ENCODE measurements around the gene METRNL.
"Not testable (repeated sequence)": the region's sequence is repeated elsewhere in the genome, so short reads cannot be mapped to it uniquely, and the experiment has no call there.

The METRNL gene

DNA sequence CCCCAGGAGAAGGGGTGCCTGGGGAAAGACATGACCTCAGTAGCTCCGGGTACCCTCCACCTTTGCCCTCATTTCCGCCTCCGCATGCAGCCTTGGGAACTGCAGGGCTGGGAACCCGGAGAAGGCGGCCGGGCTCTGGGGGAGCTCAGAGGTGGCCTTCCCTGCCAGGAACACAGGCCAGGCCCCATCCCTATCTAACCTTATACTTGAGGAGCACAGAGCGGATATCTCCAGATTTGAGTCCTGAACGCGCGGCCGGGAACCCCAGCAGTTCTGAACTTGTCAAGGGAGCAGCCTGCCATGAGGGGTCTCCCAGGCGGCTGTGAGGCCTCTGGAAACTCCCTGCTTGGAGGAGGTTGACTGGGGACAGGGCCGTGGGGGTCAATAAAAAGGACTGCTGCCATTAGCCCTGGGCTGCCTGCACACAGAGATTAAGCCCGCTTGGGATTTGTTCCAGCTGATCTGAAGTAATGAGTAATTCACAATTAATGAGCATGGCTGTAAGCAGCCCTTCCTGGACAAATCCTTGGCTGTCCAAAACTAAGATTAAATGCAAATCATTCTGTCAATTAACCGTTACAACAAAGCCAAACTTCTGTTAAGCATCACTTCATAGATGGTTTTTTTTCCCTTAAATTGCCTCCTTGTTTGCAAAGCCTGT, 26.3 kb upstream of the METRNL start:
- DNase-seq = no peak

DNA sequence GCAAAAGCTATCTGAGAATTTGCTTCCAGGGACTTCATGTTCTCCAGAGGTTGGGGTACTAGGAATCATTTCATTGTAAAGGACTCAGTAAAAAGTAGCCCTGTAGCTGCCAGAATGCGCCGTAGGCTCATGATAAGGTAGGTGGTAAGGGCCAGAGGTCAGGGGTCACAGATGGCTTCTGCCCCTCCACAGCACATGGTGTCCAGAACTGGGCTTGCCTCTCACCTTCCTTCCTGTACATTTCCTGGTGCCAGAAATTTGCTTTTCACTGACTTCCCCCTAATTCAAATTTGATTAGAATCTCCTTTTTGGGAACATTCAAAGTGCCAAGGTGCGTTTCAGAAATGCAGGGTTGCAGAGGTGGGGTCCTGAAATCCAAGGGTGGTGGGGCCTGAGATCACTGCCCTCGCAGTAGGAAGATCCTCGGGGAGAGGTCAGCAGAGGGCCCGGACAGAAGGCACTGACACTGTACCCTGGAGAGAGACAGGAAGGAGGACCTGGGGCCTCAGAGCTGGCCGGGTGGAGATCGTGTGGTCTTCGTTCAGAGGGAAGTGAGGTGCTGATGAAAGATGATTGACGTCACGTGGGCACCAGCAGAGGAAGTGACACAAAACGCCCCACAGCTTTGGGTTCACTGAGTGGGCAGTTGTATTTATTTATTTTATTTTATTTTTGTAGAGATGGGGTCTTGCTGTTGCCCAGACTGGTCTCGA, 25.5 kb upstream of the METRNL start:
- peak; percentile 56 for DNase-seq

DNA sequence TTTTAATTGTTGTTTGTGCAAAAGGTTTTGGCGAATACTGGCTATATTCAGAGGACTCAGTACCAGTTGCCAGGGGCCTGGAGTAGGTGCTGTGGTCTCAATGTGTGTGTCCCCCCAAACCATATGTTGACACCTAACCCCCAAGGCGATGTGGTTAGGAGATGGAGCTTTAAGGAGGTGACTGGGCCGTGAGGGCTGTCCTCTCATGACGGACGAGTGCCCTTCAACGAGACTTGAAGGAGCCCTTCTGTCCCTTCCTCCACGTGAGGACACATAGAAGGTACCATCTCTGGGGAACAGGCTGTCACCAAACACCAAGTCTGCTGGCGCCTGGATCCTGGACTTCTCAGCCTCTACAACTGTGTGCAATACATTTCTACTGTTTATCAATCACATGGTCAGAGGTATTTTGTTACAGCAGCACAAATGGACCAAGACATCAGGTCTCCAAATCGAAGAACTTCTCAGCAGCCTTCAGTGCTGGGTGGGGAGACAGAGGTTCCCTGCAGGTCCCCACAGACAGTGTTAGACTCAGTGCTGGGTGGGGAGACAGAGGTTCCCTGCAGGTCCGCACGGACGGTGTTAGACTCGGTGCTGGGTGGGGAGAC, 24.8 kb upstream of the METRNL start:
- DNase-seq = no peak

DNA sequence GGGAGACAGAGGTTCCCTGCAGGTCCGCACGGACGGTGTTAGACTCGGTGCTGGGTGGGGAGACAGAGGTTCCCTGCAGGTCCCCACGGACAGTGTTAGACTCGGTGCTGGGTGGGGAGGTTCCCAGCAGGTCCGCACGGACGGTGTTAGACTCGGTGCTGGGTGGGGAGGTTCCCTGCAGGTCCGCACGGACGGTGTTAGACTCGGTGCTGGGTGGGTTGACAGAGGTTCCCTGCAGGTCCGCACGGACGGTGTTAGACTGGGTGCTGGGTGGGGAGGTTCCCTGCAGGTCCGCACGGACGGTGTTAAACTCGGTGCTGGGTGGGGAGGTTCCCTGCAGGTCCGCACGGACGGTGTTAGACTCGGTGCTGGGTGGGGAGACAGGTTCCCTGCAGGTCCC, 24.2 kb upstream of the METRNL start:
- not testable (repeated sequence) for DNase-seq

DNA sequence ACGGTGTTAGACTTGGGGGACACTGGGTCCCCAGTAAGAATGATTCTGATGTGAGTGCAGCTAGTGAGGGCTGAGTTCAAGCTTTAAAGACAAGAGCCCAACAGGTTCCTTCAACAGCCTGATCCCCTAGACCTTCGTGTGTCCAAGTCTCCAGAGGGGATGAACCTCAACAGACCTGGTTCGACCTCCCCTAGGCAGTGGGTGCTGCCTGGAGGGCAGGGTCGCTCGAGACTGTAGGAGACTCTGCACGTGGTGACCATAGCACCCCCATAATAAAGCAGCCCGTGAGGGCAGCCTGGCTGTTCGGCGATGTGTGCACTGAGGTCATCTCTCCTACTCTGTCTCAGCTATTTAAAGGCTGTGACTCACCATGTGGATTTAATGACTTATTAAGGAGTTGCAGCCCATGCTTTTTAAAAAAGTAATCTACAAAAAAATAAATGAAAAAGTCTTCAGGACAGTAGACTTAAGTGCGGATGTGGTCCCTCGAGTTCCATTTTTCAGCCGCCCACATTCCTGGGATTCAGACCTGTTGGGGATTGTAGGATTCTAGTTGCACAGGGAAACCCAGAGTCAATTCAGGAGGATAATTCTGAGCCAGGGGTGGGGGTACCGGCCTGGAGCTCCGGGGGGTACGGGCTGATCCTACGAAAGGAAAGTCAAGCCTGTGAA, 23.4 kb upstream of the METRNL start:
- no peak for DNase-seq

DNA sequence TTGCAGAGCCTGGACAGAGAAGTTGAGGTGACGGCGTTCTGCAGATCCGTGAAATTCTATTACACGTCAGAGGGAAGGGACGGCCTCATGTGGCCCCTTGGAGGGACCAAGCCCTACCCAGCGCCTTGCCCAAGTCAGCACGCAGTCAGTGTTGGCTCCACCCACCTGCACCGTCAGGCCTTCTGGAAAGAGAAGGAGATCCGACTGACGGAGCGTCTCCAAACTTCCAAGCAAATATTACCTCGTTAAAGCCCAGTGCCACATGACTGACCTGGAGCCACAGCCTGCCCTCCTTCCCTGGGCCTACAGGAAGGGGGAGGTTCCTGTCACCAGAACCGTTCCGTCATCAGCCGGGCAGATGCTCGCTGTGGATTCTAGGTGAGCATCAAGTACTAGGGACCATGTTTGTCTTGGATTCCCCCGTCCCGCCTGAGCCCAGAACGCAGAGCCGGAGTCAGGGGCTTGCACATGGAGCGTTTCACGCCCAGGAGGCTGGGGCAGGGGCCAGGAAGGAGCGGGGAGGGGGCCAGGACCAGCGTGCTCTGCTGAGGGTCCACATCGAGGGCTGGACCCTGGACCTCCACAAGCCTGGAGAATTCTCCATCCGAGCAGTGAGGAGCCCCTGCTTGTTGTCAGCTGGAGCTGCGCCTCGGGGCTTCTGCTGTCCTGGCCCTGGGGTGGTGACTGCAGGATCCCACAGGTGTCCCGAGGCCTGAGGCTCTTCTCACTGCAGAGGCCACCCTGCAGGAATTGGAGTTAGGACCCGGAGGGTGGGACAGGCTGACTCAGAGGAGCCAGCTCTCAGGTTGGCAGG, 22.6 kb upstream of the METRNL start:
- DNase-seq = no peak

DNA sequence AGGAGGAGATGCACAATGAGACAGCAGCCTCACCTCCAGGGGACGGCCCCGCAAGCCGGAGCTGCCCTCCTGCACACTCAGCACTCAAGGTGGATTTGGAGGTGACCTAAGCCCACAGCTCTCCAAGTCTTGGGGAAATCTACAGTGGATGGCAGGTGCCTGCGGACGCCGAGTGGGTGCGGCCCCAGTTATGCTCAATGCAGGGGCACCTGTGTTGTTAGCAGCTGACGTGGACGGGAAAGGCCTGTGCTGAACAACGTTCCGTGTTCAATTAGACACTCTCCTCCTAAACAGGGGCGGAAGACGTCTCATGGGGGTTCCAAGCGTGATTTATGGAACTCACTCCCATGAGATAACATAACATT, 22.0 kb upstream of the METRNL start:
- DNase-seq = no peak

DNA sequence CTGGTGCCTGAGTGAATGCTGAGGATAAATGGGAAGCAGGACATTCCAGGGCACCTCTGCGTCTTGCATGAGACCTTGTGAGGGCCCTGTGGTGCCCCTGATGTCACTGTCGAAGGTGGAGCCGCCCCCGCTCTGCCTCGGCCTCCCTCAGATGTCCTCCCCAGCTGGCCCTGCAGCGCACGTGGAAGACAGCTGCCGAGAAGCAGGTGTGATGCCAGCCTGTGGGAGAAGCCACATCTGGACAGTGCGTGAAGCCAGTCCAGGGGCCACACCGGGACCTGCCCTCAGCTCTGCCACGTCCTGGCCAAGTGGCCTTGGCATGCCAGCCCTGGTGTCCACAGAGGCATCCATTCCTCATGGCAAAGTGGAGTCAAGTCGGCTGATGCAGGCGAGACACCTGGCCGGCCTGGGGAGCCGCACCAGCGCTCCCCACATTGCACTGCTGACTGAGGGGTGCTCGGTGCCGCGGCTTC, 21.6 kb upstream of the METRNL start:
- no peak for DNase-seq

DNA sequence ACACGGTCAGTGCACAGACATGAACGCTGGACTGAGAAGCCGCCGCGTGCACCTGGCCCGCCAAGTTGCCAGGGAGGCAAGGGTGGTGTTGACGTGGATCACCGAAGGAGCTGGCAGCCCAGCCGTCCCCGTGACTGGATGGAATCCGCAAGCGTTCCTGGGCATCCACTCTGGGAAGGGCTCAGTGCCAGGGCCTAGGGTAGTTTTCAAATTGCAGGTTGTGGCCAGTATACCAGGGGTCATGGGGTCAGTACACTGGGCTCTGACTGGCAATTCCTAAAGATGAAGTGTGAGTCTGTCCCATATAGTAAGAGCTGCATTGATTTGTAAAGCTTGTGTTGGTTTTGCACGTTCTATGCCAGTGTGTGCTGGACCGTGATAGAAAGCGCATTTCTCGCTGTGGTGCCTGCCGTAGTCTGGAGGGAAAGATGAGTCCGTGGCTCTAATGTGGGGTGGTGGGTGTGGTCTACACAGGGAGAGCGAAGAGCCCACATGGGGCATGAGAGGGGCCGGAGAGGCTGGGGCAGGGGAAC, 21.1 kb upstream of the METRNL start:
- DNase-seq = no peak

DNA sequence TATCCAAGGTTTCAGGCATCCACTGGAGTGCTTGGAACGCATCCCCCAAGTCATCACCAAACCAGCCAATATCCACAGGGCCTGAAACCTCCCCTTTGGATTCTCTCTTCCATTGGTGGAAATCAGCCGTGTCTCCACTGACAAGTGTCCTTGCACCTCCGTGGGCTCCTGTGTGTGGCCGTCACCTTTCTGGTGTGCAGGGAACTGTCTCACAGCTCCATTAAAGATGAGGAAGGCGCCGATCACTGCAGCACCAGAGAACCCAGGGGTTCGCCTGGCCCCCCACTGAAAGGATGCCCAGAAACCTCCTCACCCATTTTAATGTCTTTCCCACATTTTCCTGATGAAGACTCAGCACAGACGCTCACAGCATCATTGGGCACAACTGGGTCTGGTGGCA, 17.8 kb upstream of the METRNL start:
- DNase-seq = no peak

DNA sequence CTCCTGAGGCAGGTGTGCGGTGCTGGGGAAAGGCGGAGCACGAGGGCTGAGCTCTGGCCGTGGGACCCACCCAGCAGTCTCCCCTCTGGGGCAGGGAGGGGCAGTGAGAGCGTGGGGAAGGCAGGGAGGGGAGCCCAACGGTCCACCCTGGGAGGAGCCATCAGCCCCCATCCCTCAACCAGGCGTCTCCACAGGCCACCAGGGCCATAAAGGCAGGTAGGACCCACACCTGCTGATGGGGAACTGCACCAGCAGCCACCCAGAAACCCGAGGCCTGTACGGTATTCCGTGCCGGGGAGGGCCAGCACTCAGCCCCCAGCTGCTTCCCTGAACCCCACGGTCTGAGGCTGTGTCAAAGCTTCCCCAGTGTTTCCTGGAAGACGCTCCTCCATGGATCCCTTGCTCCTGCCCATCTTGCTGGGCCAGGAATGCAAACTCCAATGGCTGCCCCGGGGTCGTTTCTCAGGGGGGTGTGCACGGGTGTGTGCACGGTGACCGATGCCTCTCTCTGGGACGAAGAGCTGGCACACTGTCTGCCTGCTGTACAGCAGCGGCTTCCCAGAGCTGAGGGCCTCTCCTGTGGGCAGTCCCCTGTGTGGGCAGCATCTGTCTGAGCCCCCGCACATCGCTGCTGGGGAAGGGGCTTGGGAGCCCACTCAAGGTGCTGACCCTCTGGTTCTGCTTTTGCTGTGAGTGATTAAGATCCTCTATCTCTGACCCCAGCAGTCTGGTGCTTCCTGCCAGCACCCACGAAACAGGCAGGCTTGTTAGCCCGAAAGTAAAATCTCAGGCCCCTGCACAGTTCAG, 17.2 kb upstream of the METRNL start:
- DNase-seq = no peak

DNA sequence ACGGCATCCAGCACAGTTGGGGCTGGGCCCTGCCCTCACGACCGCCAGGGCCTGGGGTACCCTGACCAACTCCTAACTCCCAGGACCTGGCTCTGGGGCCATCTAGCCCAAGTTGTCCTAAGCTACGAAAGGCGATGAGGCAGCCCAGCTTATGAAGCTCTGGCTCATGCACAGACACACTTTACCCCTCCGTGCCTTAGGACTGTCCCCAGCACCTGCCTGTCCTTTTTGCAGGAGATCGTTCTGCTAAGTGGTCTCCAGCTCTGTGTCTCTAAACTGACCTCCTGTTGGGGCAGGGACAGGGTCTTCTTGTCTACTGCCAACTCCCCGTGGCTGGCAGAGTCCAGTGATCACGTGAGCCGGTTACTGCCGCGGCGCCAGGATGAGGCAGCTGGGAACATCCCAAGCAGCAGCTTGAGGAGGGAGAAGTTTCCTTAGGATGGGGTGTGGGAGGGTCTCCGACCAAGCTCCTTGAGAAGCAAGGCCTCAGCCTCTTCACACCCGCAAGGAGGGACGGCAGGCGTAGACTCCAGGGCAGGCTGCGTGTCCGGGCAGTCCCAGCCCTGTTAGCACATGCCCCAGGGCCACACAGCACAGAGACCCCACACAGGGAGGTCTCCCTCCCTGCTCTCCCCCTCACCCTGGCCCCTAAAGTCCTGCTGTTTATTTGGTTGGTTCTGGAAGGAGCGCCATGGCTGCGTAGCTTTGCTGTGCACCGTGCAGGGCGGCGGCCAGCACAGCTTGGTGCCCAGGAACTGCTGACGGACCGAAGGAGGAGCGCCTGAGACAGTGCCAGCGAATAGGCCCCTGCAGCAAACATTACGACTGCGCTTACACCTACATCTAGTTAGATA, 16.4 kb upstream of the METRNL start:
- DNase-seq = no peak

DNA sequence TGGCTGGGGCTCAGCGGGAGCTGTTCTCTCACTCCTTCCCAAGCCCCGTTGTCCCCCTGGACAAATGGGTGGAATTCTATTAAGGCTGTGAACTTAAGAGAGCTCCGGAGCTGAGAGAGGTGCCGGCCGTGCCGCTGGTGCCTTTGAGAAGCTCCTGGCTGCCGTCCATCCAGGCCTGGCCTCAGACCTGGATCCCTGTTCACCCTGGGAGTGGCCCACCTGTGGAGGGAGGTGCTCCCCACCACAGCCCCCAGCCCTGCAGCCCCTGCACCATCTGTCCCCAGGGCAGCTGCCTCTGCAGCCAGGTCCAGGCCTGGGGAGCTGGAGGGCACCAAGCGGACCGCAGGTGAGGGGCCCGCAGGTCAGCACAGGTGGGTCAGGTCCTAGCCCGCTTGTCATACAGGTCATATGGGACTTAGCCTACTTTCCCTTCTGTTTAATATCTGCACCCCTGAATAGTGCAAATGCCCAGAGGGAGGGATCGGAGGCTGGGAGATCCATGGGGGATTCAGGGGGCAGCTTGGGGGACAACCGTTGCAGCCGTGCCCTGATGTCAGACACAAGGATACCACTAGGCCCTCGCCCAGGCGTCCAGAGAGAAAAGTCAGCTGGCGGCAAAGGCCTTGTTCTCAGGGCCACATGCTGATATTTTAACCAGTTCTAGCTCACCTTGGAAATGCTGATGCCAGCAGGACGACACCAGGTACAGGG, 15.2 kb upstream of the METRNL start:
- no peak for DNase-seq

DNA sequence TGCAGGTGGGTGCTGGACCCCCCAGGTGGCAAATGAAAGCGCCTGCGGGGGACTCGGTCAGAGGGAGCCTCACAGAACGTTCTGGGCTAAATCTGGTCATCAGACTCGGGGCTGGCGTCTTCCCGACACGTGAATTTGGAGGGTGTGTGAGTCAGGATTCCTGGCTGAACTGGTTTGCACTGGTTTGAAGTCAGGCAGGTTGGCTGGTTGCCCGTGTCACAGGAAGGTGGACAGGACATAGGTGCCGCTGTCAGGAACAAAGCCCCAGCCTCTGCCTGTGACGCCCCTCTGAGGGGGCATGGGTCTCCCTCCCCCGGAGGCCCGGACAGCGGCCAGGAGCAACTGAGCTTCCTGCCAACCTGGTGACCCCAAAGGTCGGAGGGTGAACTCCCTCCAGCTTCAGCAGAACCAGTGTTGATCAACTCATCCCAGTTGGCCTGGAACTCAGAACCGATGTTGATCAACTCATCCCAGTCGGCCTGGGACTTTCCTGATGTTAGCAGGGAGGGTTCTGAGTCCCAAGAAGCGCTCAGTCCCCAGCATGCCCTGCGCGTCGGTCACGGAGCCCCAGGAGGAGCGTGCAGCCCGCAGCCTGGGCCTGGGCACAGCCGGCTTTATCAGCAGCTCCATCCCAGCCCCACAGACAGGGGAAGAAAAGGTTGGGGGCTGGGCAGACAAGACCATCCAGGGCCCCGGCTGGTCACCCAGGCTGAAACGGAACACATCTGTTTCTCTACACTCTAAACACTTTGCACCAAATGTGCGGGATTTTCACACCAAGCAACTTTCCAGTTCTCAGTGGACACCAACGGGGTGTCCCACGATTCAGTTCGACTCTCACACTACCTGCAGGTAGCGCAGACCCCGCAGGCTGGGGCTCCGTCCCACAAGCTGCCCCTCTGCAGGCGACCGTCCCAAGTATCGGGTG, 14.4 kb upstream of the METRNL start:
- no peak for DNase-seq

DNA sequence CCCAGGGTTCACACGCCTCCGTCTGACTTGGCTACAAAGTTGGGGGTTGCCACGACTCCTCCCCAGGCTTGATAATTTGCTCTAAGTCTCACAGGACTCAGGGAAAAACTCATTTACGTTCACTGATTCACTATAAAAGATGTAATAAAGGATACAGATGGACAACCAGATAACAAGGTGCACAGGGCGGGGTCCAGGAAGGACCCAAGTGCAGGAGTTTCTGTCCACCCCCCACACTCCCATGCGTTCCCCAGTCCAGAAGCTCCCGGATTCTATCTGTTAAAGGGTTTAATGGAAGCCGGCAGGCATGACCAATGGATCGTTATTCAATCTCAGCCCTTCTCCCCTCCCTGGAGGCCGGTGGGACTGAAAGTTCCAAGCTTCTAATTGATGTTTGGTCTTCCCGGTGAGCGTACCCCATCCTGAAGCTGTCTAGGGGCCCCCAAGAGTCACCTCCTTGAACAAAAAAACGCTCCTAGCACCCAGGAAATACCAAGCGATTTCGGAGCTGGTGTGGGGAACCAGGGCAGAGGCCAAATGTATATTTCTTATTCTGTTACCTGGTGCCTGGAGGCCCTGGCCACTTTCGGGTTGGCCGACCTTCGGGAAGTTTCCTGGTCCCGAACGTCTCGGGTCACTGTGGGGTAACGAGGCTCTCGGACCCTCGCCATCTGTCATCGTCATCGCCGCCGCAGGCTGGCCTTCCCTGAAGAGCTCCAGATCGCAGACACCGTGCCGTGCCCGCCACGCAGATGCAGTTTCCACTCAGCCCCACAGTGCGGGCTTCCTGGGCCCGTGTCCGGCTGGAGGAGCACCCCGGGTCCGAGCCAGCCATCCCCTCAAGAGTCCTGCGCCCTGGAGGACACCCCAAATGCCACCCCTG, 13.5 kb upstream of the METRNL start:
- no peak for DNase-seq

DNA sequence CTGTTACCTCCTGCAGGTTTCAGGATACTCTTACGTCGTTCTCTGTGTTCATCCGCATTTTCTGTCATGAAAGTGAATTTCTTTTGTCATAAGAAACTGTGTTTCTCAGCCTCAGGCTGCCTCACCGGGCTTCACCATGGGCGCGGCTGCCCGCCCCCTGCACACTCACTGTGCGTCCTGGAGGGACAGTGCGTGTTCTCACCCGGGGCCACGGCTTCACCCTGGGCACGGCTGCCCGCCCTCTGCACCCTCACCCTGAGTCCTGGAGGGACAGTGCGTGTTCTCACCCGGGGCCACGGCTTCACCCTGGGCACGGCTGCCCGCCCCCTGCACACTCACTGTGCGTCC, 12.9 kb upstream of the METRNL start:
- not testable (repeated sequence) for DNase-seq

DNA sequence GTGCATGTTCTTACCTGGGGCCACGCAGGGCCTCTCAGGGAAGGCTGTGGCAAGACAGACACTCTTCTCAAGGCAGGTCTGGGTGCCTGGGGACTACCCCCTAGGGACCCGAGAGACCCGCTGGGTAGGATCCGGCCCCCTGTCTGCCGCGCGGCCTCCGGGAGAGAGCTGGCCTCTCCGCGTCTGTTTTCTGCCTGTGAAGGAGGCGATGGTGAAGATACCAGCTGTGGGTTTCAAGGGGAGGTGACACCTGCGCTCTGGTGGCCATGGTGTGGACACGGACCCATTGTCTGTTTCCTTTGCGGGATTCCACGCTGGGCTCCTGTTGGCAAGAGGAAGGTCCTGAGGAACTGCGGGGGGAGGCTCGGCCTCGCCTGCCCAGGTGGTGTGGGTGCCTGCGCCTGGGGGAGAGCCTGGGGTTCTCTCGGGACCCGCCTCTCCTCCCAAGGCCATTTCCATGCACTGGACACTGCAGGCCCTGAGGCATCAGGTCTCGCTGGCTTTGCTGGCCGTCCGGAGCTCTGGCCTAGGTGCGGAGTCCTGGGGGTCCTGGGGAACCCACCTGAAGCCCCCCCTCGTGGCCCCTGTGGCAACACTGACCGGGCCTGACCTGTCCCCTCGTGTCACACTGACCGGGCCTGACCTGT, 12.2 kb upstream of the METRNL start:
- DNase-seq = no peak

Data from CD4-positive, alpha-beta T cell treated with Interleukin-17A for 1 hour (primary cell).